HG02981 (cell line): ENCODE data around the gene IL5.
"Not testable (repeated sequence)": the region's sequence is repeated elsewhere in the genome, so short reads cannot be mapped to it uniquely, and the experiment has no call there.

Experiments
- ATAC-seq: cut with Tn5 transposase; IDR thresholded peaks from one replicate; pipeline ENCODE4 v1.9.1; 2021; ENCODE audit warnings: mild to moderate bottlenecking, moderate library complexity; ENCODE audit not compliant: unreplicated experiment

Gene IL5

DNA sequence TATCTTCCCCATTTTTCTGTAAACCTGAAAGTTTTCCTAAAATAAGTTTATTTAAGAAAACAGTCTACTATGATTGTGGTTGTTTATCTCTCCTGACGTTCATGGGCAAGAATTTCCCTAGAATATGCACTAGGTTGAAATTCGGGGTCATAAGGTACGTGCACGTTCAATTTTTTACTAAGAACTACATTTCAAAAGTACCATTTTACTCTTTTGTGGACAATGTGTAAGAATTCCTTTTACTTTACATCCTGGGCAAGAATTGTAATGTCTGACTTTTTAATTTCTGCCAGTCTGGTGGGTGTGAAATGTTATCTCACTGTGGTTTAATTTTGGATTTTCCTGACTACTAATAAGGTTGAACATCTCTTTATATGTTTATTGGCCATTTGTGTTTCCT, 12.4 kb downstream of the IL5 start:
- no peak for ATAC-seq

GRCh38 chr5:132528866-132529634, 14.3 kb downstream of the IL5 start:
- no peak for ATAC-seq

DNA sequence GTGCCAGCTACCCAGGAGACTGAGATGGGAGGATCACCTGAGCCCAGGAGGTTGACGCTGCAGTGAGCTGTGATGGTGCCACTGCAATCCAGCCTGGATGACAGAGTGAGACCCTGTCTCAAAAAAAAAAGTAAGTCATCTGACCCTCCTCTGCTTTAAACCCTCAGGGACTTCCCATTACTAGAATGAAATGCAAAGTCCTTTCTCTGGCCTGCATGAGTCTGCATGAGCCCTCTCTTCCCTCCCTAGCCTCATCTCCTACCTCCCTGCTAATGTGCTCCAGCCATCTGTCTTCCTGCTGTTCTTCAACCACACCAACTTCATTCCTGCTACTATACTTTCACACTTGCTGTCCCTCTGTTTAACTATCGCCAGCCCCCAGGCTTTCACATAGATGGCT, 15.3 kb downstream of the IL5 start:
- no peak for ATAC-seq

GRCh38 chr5:132526974-132527564, 16.3 kb downstream of the IL5 start:
- ATAC-seq: no peak

DNA sequence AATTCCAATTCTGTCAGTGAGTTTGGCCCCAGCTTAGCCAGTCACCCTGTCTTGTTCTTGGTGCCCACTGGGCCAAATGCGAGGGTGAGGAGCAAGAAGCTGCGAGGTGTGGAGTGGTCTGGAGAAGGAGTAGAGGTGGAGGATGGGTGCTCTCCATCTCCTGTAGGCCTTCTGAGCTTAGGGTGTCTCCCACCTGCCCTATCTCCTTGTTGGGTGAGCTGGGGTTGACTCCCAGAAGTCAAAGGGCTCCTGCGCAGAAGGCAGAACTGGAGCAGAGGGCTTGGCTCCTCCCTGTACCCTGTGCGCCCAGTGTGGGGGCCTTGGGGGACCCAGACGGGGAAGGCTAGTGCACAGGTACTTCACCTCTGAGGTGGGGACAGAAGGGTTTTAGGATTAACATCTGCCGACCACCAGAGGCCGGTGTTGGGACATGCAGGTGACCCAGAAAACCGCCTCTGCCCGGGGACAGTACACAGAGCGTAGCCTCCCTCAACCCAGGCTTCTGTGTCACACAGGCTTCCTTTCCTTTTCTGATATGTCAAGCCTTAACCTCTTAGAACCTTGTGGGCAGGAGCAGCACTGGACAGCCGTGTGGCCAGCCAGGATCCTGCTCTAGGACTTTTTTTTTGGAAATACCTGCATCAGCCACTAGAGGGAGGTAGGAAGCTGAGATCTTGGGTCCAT, 16.9 kb downstream of the IL5 start:
- ATAC-seq: no peak

- ATAC-seq: peak; percentile 85
Observed at GRCh38 chr5:132525299-132525724, 18.0 kb downstream of the IL5 start.

GRCh38 chr5:132524877-132525276, 18.4 kb downstream of the IL5 start:
- not testable (repeated sequence) for ATAC-seq

DNA sequence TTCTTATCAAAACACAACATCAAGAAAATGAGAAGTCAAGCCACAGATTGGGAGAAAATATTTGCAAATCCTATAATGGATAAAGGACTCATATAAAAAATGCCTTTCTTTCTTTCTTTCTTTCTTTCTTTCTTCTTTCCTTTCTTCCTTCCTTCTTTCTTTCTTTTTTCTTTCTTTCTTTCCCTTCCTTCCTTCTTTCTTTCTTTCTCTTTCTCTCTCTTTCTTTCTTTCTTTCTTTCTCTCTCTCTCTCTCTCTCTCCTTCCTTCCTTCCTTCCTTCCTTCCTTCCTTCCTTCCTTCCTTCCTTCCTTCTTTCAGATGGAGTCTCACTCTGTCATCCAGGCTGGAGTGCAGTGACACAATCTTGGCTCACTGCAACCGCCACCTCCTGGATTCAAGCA, 21.3 kb downstream of the IL5 start:
- not testable (repeated sequence) for ATAC-seq

GRCh38 chr5:132513618-132514336, 29.5 kb downstream of the IL5 start:
- ATAC-seq: not testable (repeated sequence)

DNA sequence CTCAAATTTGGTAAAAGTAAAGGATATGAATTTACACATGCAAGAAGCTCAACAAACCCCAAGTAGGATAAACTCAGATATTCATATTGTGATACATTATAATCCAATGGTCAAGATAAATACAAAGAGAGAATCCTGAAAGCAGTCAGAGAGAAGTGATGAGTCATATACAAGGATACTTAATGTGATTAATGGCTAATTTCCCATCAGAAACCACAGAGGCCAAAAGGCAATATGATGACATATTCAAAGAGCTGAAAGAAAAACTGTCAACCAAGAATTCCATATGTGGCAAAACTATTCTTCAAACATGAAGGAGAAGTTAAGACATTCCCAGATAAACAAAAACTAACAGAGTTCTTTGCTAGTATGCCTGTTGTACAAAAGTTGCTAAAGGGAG, 33.2 kb downstream of the IL5 start:
- no peak for ATAC-seq

- no peak for ATAC-seq
Observed at GRCh38 chr5:132506094-132506692, 37.1 kb downstream of the IL5 start.

DNA sequence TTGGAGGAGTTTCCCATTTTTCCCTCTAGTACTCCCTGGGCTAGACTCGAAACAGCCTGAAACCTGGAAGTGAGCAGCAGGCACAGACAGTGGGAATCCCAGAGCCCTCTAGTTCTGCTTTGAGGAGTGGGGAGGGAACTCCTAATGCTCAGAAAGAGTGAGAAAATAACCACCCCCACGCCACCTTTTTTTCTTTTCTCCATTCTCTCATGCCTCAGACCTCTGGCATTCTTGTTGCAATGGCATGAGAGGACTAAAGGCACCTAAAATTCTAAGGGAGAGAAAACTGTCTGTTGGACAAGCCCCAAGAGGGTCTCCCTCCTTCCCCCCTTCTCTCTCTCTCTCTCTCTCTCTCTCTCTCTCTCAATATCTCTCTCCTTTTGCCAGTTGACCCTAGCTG, 37.7 kb downstream of the IL5 start:
- ATAC-seq: no peak

- ATAC-seq: no peak
Observed at GRCh38 chr5:132504746-132505145, 38.6 kb downstream of the IL5 start.

DNA sequence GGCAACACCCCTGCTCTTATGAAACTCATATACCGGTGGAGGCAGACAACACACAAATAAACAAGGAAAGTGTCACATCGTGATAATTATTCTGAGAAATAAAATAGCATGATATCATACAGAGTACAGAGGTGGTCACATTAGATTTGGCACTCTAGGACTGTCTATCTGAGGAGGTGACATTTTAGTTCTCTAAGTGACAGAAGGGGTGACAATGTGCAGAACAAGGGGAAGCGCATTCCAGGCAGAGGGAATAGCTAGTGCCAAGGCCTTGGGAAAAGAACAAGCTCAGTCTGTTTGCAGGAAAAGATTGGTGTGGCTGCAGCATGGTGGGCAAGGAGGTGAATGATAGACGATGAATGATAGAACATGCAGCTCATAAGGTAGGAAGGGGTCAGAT, 40.1 kb downstream of the IL5 start:
- ATAC-seq: no peak

DNA sequence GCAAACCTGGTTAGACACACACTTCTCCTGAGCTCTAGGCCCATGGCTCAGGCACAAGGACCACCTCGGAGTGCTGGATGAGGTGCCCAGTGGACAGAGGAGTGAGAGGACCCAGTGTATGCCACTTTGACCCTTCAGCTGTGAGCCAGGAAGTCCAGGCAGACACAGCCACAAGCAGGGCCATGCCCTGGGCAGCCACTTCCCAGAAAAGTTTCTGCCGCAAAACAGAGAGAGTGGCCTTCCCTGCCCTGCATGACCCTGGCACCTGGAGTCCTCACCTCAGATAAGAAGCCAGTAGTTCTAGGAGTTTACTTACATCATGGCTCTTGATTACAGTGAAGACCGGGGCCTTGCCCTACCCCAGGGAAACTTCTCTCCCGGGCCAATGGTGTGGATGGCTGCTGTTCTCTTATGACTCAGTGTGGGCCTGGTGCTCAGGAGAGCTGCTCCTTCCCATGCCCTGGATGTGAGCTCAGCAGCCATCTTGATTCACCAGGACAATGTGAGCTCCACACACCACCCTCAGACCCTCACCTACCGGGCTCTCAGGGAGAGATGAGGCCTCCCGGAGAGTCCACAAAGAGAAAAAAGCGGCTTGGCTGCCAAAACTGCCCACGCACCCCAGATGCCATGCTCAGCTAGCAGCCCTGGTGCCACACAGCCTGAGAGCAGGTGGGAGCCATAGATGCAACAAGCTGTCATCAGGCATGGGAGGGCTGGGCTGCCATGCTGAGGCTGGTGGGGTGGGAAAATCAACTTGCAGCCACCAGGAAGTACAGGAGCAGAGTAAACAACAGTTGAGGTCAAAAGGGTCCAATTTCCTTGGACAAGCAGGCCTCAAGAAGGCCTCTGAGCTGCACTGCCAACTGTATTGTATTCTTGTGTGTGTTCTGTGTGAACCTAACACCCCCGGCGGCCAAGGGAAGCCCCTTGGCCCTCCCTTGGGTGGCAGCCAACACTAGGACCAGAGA, 41.1 kb downstream of the IL5 start:
- ATAC-seq: no peak

GRCh38 chr5:132501629-132501956, 41.7 kb downstream of the IL5 start:
- no peak for ATAC-seq

GRCh38 chr5:132500931-132501628, 42.2 kb downstream of the IL5 start:
- ATAC-seq: no peak

- ATAC-seq: no peak
Observed at GRCh38 chr5:132500244-132500930, 42.9 kb downstream of the IL5 start.
